ENCODE results near the gene PRR14.

PRR14 gene

DNA sequence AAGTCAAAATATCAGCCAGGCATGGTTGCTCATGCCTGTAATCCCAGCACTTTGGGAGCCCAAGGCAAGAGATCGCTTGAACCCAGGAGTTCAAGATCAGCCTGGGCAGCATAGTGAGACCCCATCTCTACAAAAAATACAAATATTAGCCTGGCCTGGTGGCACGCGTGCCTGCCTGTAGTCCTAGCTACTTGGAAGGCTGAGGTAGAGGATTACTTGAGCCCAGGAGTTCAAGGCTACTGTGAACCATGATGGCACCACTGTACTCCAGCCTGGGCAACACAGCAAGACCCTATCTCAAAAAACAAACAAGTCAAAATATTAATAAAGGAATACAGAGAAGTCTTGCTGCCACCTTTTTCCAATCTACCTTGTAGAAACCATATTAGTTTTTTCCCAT lies 44.8 kb upstream of the PRR14 start:
- TF ChIP-seq, protein P1, sequence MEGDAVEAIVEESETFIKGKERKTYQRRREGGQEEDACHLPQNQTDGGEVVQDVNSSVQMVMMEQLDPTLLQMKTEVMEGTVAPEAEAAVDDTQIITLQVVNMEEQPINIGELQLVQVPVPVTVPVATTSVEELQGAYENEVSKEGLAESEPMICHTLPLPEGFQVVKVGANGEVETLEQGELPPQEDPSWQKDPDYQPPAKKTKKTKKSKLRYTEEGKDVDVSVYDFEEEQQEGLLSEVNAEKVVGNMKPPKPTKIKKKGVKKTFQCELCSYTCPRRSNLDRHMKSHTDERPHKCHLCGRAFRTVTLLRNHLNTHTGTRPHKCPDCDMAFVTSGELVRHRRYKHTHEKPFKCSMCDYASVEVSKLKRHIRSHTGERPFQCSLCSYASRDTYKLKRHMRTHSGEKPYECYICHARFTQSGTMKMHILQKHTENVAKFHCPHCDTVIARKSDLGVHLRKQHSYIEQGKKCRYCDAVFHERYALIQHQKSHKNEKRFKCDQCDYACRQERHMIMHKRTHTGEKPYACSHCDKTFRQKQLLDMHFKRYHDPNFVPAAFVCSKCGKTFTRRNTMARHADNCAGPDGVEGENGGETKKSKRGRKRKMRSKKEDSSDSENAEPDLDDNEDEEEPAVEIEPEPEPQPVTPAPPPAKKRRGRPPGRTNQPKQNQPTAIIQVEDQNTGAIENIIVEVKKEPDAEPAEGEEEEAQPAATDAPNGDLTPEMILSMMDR (conservative IDR thresholded peaks at IDR 0.05; ENCODE audit: control insufficient read depth, insufficient read depth, low read depth, low read length) = no peak
- DNase-seq (ENCODE audit: low read depth) = no peak
- no peak overlapping the region for H3K4me3 ChIP-seq (ENCODE audit: control insufficient read depth, low read depth, low read length)

DNA sequence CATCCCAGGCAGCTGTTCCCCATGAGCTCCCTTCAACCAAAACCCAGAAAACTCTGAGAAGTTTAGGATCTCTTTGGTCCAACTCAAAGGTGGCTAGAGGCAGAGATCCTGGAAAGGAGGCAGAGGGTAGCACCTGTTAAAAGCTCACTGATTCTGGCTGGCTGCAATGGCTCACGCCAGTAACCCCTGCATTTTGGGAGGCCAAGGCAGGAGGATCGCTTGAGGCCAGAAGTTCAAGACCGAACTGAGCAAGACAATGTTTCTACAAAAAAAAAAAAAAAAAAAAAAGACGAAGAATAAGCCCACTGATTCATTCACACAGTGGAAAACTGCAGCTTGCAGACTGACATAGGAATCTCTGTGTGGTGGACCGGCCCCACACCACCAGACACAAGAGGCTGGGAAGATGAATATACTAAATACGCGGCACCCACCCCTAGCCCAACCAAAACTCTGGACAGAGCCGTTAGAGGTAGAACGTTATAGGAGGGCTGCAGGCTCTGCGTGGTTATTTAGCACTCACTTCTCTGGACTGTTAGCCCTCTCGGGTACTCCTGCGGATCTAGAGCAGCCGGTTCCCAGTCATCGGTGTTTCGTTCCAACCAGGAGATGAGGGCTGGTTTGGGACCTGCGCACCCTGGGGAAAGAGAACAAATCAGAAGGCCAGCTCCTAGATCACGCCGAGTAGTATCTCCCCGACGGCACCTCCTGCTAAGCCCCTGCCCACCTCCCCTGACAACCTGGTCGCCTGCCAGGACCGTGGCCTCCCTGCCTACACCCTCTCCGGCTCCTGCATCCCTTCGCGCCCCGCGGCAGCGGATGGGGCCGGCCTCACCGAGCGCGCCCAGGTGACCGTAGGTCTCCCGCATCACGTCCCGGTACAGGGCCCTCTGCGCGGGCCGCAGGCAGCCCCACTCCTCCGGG lies 41.5 kb upstream of the PRR14 start:
- TF ChIP-seq, protein P1 (conservative IDR thresholded peaks at IDR 0.05; ENCODE audit: control insufficient read depth, insufficient read depth, low read depth, low read length) = no peak
- DNase-seq (ENCODE audit: low read depth) = no peak
- peak overlapping the region; percentile 96 for H3K4me3 ChIP-seq (ENCODE audit: control insufficient read depth, low read depth, low read length)

DNA sequence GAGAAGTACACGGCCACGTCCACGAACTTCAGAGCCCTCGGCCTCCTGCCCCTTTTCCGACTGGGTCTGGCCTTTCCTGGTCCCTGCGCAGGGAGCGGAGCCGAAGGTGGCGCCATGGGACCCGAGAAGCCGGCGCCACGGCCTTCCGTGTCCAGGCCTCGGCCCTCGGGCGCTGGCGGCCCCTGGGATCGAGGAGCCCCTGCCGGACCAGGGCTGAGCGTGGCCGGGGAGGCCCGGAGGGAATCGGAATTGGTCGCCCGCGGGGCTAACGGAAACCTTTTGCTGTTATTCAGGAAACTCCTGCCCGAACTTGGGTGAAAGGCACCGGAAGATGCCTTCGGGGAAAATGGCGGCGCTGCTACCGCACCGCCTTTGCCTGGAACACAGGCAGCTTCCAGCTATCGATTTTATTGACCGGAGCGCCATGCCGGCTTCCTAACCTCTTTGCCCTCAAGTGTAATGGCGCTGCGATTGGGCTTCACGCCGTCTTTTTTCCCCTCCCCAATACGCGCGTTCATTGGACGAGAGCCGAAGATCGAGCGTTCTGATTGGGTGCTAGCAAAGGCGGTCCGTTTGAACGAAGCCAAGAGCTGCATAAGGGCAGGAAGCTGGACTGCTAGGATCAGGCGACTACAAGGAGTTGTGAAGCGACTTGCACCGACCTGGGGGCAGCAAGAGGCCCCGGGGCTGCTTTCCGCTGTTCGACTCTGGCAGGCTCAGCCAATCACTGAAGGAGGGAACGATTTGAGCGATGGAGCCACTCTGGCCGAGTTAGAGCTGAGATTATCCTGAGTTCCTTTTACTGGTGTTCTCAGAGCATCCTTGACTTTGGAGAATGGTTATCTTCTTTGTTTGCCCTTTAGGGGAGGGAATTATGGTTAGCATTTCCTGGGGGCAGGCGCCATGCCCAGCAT lies 40.6 kb upstream of the PRR14 start, which contains the start of gene ZNF689:
Gene ZNF689 (minus strand): TSS at position 464 of the 914 bp plus-strand sequence. CDS start 348 bp downstream, at position 116.
- H3K4me3 ChIP-seq (ENCODE audit: control insufficient read depth, low read depth, low read length) = peak within 1 kb of the TSS; percentile 96
- peak; percentile 97 for DNase-seq (ENCODE audit: low read depth)
- TF ChIP-seq, protein P1 (conservative IDR thresholded peaks at IDR 0.05; ENCODE audit: control insufficient read depth, insufficient read depth, low read depth, low read length) = no peak

DNA sequence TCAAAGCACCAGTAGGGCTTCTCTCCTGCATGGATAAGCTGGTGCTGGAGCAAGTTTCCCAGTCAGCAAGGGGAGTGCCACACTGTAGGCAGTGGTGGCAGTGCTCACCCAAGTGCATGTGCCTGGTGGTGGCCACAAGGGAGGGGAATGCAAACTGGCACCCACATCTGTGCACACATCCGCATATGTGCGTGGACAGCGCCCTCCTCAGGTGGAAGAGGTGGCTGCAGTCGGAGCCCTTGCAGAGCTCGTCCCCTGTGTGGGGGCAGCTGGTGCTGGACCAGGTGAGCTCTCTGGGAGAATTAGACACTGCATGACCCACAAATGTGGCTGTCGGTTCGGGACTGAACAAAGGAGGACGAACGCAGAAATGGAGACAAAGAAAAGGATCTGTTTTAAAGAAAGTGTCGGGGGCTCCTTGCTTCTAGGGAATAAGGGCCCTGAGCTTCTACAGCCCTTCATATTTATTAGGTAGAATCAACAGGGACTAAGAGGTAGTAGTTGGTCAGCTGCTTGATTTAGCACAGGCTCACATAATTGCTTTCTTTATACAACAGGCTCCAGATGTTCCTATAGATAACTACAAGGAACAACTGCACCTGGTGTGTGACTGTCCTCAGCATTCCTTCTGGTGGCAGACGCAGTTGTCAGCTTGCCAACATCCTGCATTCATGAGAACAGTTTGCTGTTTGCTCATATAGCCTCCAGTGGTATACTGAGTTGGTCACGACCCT lies 35.2 kb upstream of the PRR14 start:
- no peak overlapping the region for H3K4me3 ChIP-seq (ENCODE audit: control insufficient read depth, low read depth, low read length)
- TF ChIP-seq, protein P1 (conservative IDR thresholded peaks at IDR 0.05; ENCODE audit: control insufficient read depth, insufficient read depth, low read depth, low read length) = peak; percentile 74
- DNase-seq (ENCODE audit: low read depth) = peak; percentile 54

DNA sequence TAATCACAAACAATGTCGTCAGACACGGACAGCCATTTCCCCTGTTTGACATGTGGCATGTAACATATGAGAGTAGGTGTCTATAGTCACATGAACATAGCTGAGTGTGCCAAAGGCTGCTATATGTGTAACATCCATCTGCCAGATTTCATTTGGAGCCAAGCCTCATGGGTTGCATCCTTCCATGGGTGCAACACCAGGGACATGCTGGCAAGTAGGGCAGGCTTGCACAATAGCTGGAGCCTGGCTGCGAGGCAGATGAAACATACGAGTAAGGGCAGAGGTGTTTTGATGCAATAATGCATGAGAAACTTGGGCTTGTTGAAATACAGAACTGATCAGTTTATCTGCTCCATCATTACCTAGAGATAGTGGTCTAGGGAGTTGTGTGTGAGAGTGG lies 31.6 kb upstream of the PRR14 start:
- TF ChIP-seq, protein P1 (conservative IDR thresholded peaks at IDR 0.05; ENCODE audit: control insufficient read depth, insufficient read depth, low read depth, low read length) = no peak
- peak; percentile 54 for DNase-seq (ENCODE audit: low read depth)
- no peak overlapping the region for H3K4me3 ChIP-seq (ENCODE audit: control insufficient read depth, low read depth, low read length)

DNA sequence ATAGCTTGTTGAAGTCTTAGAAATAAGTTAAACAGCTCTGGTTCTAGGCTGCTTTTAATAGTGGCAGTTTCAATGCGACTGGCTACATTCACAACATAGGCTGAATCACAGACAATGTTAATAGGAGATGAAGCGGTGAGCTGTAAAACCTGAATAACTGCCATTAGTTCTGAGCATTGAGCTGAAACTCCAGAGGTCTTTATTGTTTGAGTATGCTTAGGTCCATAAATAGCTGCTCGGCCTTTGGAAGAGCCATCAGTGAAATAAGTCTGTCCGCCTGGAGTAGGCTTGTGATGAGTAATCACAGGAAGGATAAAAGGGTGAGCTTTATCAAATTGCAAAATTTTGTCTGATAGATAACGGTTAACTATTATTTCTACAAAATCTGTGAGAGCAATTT lies 31.1 kb upstream of the PRR14 start:
- no peak overlapping the region for H3K4me3 ChIP-seq (ENCODE audit: control insufficient read depth, low read depth, low read length)
- TF ChIP-seq, protein P1 (conservative IDR thresholded peaks at IDR 0.05; ENCODE audit: control insufficient read depth, insufficient read depth, low read depth, low read length) = no peak
- DNase-seq (ENCODE audit: low read depth) = no peak

All from fibroblast of mammary gland (primary cell).